GM21515 (cell line): ENCODE measurements around the gene DCAF16.

ENCODE experiments used
- ATAC-seq: cut with Tn5 transposase; IDR thresholded peaks from one replicate; pipeline ENCODE4 v1.9.1; 2021; ENCODE audit not compliant: unreplicated experiment

The DCAF16 gene

DNA sequence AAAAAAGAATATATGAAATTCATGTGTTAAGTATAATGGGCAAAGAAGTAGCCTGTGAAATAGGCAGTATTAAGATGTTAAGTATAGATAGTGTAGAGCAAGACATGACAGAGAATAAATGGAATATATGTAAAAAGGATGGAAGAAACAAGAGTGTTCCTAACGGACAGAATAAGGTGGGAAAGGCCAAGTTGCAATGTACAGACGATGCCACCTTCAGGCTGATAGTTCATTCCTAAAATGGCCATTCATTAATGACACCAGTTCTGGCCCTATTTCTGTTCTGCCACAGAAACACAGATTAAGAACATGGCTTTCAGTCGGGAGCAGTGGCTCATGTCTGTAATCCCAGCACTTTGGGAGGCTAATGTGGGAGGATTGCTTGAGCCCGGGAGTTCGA, 24.7 kb downstream of the DCAF16 start:
- ATAC-seq = no peak

- no peak for ATAC-seq
Measured at GRCh38 chr4:17781300-17782287, 29.0 kb downstream of the DCAF16 start, which contains the start of gene FAM184B. FAM184B (minus strand) TSS chr4:17781621; CDS start chr4:17781299, 322 bp downstream.

DNA sequence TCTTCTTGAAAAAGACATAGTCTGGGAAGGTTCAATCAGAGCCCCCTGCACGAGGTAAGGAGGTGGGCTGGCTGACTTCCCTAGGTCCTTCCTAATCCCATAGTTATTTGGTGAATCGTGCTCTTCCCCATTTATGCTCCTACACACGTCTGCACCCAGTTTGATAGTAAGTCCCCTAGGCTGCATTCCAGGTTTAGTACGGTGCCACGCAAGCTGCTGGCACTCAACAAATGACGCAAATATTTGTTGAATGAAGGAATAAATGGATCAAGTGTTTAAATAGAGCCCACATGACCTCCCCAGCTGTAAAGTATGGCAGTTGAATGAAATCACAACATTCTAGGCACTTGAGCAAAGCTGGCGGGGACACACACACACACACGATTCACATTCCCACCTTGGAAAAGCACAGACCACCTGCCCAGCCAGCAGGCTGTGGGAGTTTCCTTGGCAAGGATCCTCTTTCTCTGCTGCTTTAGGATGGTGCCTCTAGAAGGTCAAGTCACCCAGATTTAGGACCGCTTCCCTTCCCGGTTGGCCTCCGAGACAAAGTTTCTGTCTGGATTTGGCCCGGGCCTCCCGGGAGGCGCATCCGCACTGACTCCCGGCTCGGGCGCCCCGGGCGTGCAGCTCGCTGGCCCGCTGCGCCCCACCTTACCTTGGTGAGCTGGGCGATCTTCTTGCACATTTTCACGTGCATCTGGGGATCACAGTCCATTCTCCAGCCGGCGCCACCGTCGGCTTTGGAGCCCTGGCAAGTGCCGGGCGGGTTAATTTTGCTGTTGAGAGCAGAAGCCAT, 29.9 kb downstream of the DCAF16 start:
- ATAC-seq = no peak

- no peak for ATAC-seq
Measured at GRCh38 chr4:17778431-17778830, 32.1 kb downstream of the DCAF16 start.

GRCh38 chr4:17773135-17773698, 37.3 kb downstream of the DCAF16 start:
- no peak for ATAC-seq

DNA sequence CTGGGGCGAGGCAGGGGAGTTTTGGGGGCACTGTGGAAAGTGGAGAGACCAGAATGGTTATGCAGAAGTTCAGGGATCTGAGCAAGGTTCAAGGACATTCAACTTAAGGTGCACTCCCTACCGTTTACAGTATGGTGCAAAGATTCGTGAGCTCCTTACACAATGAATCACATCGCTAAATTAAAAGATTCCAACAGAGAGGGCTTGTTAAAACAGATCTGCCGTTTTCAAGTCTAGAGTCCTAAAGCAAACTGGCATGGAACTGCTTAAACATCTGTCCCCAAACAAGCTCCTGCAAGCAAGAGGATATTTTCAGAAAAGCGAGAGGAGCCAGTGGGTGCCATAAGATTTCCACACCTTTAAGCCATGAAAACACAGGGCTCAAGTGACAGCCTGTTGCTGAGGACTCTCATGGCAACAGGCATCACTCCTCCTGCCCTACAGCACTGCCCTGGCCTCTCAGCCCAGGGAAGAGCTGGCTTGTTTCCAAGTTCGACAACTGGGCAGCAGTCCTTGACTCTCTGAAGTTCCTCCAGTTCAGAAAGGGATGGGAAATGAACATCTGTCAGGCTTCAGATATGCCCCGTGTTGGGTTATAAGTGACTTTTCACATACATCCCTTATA, 39.2 kb downstream of the DCAF16 start:
- ATAC-seq = no peak

GRCh38 chr4:17770845-17771244, 39.7 kb downstream of the DCAF16 start:
- ATAC-seq = no peak

DNA sequence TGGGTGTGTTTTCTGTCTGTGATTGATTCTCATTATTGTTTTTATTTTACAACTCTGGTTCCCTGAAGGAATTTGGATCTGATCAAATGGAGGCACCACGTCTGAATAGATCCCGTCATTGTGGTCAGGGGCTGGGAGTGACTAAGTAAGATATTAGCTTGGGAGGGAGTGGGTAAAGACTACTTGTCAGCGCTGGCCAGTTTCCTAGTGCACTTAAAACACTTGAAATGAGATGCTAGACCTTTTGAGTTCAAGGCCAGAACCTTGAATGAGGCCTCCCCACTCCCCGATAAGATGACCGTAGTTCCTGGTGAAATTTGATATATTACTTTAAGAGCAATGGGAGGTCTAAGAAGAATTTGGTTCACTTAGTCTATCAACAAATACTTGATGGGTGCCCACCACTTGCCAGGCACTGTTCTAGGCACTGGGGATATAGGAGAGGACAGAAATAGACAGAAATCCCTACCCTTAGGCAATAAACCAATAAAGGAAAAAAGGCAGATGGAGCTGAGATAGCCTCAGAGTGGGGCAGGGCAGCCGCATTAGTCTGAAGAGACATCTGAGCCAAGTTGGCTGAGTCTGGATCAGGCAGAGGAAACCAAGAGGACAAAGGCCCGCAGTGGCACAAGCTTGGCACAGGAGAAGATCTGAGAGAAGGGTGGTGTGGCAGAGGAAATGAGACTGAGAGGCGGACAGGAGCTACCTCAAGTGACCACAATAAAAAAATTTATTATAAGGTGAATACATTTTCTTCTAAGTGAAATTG, 41.0 kb downstream of the DCAF16 start:
- no peak for ATAC-seq

GRCh38 chr4:17766826-17767458, 43.6 kb downstream of the DCAF16 start:
- no peak for ATAC-seq

- no peak for ATAC-seq
Measured at GRCh38 chr4:17765514-17766286, 44.9 kb downstream of the DCAF16 start.

GRCh38 chr4:17763931-17764330, 46.6 kb downstream of the DCAF16 start:
- ATAC-seq = no peak

DNA sequence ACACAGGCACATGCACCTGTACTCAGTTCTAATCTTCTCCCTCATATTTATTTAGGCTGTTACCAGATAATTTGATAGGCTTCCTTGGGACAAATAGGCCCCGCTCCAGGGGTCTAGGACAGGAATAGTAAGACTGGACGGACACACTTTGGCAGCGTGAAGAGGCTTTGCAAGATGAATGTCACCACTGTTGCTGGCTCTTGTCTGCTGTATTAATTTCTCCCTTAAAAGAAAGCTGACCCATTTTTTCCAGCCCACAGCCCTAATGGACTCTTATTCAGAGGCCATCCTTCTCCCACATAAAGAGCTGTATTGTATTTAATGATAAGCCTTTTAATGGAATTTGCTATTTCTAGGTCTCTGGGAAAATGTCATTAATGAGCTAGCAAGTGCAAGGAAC, 47.1 kb downstream of the DCAF16 start:
- no peak for ATAC-seq

GRCh38 chr4:17762726-17763125, 47.8 kb downstream of the DCAF16 start:
- no peak for ATAC-seq

- no peak for ATAC-seq
Measured at GRCh38 chr4:17761062-17761461, 49.5 kb downstream of the DCAF16 start.

DNA sequence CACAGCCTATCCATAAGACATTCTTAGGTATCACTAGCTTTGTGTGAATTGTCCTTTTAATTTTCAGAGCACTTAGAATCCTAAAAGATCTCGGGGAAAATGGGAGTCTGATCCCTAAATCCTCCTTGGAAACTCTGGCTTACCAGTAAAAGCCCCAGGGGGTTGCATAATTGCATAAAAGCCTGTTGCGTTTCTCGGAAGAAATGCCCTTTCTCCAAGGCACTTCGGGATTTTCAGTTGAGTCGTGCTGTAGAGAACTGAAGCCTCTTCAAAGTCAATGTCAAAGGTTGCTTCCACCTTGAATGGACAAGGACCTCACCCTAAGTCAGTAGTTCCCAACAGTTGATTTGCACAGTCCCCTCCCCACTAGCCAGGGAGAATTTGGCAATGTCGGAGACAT, 49.9 kb downstream of the DCAF16 start:
- ATAC-seq = no peak

DNA sequence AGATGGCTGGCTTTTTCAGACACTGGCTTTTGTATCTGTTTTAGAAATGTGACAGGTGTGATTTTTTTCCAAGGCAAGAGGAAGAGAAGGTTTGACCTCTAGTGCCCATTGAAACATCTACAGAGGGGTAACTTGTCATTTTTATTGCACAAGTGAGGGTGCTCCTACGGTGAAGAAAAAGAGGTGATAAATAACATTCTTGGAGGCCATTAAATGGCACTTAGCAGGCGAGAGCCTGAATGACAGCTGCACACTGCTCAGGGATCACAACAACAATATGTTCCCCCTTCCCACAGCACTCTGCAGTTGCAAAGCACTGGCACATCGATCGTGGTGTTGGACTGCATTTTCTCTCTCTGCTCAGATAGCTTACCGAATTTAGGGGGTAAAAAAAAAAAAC, 52.1 kb downstream of the DCAF16 start:
- ATAC-seq = no peak

GRCh38 chr4:17757621-17758020, 52.9 kb downstream of the DCAF16 start:
- ATAC-seq = no peak

DNA sequence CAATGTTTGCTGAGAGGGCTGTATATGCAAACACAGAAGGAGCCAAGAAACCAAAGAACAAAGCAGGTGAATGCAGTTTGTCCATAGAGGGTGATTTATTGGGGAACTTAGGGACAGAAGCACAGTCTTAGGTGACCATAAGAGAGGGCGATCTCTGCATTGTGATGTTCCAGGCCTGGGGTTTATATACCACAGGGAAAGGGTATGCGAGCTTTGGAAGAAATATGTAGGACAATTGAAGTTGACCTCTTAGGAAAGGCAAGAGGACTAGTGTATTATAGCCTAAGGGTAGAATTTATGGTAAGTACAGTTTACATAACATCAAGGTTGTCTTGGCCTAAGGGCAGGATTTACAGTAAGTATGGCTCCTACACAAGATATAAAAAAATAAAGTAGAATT, 56.9 kb downstream of the DCAF16 start:
- ATAC-seq = no peak
